ENCODE results near the gene LHX1.
A peak's percentile ranks its signal among the peaks of the same experiment; 100 is the strongest.

- TF ChIP-seq POLR2A (IDR thresholded peaks at IDR 0.05; ENCODE audit: low read depth) (no peak), EP300 (IDR thresholded peaks at IDR 0.05) (no peak), CTCF (IDR thresholded peaks at IDR 0.05) (no peak), POLR2AphosphoS5 (IDR thresholded peaks at IDR 0.05) (peak in 1 of 2 donors; percentile 17)
Measured at GRCh38 chr17:36943250-36944191, 6.2 kb downstream of the LHX1 start.
